GM12878 (cell line): Measurements from ENCODE around the gene ACTR1A.

Experiments
- CTCF ChIP-seq, 3 experiments: IDR thresholded peaks in 2 of 3; conservative IDR thresholded peaks in 1 of 3; 2 replicates each; pipeline ENCODE4 v1.5.1; 2011; ENCODE audit warnings: low read depth in 3 of 3, low read length in 3 of 3, mild to moderate bottlenecking in 3 of 3, control low read depth in 2 of 3, moderate library complexity in 2 of 3, inconsistent platforms in 1 of 3, mixed read lengths in 1 of 3; ENCODE audit not compliant: control insufficient read depth in 2 of 3, insufficient read depth in 1 of 3; ENCODE audit errors: extremely low read depth in 1 of 3
- EZH2 ChIP-seq: IDR thresholded peaks from 2 replicates; pipeline ENCODE4 v1.6.1; 2012; ENCODE audit warnings: low read depth, mild to moderate bottlenecking, control low read depth, inconsistent platforms, low read length, borderline replicate concordance; ENCODE audit not compliant: control insufficient read depth
- HDGF ChIP-seq: fragments of 450-650 bp; IDR thresholded peaks from 2 replicates; pipeline ENCODE4 v1.6.1; 2016; ENCODE audit warnings: antibody characterized with exemption
- MEF2A ChIP-seq: IDR thresholded peaks from 2 replicates; pipeline ENCODE4 v1.6.1; 2011; ENCODE audit warnings: low read depth, mild to moderate bottlenecking, low read length, moderate library complexity; ENCODE audit not compliant: insufficient read depth

DNA sequence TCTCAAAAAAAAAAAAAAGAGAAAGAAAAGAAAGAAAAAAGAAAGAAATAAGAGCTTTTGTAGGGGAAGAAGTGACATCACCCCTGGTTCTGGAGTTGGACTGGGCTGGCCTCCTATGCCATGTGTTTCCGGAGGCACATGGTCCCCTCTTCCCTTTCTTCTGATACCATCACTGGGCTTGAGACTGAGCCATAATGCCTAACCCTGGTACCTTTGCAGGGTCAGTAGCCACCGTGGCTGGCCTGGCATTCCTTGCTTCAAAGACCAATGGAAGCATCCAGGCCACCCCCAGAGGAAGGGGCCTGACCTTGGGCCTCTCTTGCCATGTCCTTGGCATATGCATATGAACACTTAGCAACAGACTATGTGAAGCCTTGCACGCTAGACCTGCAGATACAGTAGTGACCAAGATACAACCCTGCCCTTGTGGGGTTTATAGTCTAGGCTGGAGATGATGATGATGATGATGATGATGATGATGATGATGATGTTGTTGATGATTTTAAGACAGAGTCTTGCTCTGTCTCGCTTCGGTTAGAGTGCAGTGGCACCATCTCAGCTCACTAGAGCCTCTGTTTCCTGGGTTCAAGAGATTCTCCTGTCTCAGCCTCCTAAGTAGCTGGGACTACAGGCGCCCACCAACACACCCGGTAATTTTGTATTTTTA is 33.1 kb upstream of the ACTR1A start:
- TF ChIP-seq HDGF (no peak), CTCF (IDR thresholded peaks at IDR 0.05 in 2 of 3, conservative IDR thresholded peaks at IDR 0.05 in 1 of 3; ENCODE audit: control insufficient read depth in 2 of 3, extremely low read depth in 1 of 3, insufficient read depth in 1 of 3, low read depth in 3 of 3, low read length in 3 of 3) (no peak), EZH2 (no peak), MEF2A (no peak)
